GM18868 (cell line): ENCODE measurements around the gene DPAGT1.
A peak's percentile ranks its signal among the peaks of the same experiment; 100 is the strongest.
"Not testable (repeated sequence)": the region's sequence is repeated elsewhere in the genome, so short reads cannot be mapped to it uniquely, and the experiment has no call there.

Experiments
- ATAC-seq: cut with Tn5 transposase; IDR thresholded peaks from one replicate; pipeline ENCODE4 v1.9.1; 2021; ENCODE audit warnings: mild to moderate bottlenecking, moderate library complexity; ENCODE audit not compliant: unreplicated experiment

Gene DPAGT1

DNA sequence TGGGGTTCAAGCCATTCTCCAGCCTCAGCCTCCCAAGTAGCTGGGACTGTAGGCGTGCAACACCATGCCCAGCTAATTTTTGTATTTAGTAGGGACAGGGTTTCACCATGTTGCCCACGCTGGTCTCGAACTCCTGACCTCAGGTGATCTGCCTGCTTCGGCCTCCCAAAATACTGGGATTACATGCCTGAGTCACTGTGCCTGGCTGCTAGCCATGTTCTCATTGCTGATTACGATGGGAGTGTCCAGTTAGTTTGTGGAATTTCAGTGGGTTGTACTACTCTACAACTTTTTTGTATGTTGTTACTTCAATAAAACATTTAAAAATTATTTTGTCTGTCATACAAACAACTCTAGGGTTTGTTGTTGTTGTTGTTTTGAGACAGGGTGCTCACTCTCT is 38.9 kb downstream of the DPAGT1 start:
- no peak for ATAC-seq

DNA sequence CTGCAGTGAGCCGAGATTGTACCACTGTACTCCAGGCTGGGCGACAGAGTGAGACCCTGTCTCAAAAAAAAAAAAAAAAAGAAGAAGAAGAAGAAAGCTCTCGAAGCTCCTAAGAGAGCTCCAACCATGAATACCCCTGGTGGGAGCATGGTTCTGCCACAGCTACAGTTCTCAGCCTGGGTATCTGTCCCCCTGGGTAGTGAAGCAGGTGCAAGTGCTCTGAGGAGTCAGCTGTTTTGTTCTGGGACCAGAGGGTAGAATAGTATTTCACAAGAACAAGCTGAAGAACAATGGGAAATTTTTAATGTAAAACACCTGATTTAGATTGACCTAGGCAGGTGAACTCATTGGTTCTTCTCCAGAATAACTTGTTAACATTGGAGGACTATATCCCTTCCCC is 40.4 kb downstream of the DPAGT1 start:
- ATAC-seq, result no peak

DNA sequence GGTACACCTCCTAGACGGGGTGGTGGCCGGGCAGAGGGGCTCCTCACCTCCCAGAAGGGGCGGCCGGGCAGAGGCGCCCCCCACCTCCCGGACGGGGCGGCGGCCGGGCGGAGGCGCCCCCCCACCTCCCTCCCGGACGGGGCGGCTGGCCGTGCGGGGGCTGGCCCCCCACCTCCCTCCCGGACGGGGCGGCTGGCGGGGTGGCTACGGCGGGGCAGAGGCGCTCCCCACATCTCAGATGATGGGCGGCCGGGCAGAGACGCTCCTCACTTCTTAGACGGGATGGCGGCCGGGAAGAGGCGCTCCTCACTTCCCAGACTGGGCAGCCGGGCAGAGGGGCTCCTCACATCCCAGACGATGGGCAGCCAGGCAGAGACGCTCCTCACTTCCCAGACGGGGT is 42.5 kb downstream of the DPAGT1 start:
- not testable (repeated sequence) for ATAC-seq

DNA sequence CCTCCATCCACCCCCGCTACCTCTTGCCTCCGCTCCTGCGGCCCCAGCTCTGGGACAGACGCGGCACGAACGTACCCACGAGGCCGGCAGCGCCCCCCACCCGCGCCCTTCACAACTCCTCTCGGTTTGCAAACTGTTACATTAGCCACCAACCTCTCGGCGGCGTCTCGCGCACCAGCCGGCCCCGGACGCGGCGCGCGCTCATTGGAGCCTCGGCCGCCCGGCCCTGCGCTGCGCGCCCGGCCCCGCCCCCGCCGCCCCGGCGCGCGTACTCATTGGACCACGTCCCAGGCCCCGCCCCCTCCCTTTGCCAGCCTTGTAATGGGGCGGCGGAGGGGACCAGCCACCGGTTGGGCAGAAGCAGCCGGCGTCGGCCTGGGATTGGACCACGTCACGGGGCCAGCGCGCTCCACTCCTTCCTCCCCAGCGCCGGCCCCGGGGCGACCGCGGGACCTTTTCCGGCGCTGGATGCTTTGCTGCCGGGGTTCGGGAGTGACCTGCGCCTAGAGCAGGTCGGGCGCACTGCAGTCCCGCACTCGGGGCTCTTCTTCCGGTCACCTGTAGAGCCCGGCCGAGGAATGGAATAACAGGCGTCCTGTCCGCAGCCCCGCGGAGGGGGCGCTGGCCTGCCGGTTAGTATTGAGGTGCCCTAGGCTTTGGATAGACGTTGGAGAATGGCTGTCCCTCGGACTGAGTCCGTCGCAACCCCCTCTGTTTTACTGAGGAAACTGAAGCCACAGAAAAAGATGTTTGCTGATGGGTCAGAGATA is 44.5 kb downstream of the DPAGT1 start, which contains the start of gene HYOU1:
HYOU1 (minus strand) TSS at position 206 of the 770 bp plus-strand sequence. CDS start 1,045 bp downstream, outside the sequence.
- peak; percentile 92 for ATAC-seq

DNA sequence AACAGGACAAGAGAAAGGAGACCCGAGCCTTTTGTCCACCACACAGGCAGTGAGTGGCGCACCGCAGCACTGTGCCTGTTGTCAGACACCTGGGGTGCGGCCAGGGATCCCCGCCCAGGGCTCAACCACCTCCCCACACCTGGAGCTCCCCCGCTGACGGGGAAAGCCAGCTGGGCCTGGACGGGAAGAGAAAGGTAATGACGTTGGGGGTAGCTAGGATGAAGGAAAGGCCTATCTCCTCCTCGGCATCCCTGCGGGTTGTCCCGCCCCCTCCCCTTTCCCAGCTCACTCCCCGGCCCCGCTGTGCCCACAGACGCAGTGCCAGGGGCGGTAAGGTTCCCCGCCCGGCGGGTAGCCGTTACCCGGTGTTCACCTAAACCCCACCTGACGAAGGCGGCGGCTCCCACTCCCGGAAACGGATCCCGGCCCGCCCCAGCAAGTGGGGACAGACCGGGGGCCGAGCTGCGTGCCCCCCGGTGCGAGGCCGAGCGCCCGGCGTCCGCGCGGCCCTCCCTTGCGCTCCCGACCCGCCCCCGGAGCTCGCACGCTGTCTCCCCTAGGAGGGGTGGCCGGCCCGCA is 45.1 kb downstream of the DPAGT1 start:
- peak; percentile 2 for ATAC-seq

DNA sequence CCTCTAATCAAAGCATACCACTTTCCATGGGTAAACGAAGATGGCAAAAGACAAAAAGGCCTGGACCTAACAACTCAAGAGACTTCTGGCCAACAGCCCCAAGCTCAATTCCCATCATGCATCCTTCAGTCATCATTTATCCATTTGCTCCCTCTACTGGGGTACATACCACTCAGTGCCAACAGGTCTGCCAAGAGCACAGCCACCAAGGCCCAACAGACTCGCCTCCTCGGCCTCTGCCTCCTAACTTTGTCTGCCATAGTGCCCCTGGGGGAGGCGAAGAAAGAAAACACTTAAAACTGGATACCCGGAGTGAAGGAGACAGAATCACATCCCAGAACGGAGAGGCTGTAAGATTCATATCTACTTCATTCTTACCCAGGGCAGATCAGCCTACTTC is 45.8 kb downstream of the DPAGT1 start:
- no peak for ATAC-seq

DNA sequence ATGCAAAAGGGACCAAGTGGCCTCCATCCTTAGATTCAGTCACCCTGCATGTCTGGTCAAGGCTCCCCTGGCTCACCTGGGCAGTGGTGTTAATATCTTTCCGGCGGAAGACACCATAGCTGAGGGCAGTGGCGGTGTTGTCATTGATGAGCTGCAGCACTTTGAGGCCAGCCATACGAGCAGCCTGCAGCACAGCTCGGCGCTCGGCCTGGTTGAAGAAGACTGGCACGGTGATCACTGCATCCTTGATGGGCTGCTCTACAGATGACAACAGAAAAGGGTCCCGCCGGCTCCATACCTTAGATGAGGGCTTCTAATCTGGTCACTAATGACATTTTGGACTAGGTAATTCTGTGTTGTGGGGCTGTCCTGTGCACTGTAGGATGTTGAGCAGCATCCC is 47.2 kb downstream of the DPAGT1 start:
- no peak for ATAC-seq

DNA sequence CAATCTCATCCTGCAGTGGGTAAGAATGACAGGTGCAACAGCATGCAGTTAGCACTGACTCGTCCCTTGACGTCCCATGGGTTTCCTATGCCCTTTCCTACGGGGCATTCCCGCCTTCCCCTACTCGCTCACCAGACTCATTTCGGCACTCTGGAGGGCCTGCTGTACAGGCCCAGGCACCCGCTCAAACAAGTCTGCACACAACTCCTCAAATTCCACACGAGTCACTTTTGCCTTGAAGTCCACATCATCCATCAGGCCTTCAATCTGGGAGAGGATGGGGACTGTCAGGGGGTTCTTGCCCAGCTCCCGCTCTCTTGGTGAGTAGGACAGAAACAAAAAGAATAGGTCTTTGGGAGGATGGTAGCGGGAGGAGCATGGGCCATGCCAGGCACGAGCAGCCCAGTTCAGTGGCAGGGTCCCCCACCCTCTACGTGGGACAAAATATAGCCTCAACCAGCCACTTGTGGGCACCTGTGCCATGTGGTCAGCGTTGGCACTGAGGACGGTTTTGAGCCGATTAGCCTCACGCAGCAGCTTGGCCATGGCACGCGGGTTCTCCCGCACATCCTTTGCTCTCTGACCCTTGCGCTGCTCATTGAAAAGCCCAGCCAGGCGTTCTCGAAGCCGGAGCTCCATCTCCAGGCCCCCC is 49.4 kb downstream of the DPAGT1 start:
- no peak for ATAC-seq

DNA sequence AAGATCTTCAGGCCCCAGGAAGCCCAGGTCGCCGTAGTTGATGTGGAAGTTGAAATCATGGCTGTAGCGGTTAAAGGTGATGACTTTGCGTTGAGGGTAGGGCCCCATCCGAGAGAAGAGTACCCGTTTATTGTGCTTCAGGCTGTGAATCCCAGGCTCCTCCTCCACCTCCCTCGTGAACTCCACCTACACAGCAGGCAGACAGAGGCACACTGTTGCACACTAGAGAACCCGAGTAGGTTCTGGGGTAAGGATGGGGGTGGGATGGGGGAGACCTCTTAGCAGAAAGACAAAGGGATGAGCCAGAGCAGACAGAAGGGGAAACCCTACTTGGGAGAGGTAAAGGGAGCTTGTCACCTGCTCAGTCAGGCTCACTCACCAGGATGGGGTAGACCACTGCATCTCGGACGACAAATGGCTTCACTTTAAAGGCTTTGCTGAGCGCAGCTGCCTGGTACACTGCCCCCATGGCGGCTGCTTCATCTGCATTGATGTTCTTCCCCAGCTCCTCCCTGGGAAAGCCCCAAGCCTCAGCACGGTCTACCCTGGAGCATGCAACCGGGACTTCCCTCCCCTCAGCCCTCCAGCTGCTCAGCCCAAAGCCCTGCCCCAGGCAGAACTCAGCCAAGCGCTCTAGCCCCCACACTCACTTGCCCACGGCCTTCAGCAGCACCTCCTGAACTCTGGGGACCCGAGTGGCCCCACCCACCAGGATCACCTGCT is 50.1 kb downstream of the DPAGT1 start:
- peak; percentile 79 for ATAC-seq

DNA sequence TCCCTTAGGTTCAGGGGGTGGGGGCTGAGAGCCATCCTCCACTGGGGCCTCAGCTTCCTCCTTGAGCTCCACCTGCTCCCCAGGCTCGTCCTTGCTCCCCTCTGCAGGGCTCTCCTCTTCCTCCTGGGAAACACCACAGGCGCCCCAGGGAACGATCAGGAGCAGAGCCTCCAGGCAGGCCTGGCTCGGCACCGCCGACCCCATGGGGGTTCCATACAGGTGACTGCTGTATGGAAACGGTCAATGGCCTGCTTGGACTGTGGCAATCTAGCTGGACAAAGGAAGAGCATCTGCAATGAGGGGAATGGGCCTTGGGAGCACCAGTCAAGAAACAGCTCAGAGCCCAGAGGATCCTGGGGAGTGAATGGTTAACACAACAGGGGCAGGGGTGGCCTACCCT is 52.6 kb downstream of the DPAGT1 start:
- no peak for ATAC-seq

DNA sequence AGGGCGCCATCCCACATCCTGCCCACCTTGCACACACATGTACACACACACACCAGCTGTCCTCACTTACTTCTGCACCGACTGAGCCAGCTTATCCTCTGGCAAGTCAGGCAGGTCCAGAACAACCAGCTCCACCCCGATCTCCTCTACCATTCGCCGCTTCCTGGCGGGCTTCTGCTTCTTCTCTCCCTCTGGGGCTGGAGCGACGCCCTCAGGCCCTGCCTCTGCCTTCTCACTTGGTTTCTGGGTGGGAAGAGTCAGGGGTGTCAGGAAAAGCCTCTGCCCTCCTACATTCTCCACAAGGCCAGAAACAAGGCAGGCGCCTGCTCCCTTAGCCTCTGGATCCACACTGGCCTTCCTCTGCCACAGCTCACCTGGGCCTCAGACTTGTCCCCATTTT is 53.0 kb downstream of the DPAGT1 start:
- ATAC-seq, result no peak

DNA sequence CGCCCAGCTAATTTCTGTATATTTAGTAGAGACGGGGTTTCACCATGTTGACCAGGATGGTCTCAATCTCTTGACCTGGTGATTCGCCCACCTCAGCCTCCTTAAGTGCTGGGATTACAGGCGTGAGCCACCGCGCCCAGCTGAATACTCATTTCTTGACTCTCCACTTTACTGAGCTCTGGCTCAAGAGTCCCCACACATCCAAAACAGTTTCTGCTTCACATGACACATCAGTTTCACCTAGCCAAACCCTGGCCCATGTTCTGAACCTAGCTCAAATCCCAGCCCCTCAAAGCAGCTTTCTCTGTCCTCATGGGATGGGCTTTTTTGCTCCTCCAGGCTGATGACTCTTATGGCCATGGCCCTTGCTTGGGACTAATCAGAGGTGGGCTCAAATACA is 54.4 kb downstream of the DPAGT1 start:
- no peak for ATAC-seq
